ENCODE measurements around the gene SSBP1.
A peak's percentile ranks its signal among the peaks of the same experiment; 100 is the strongest.
"Not testable (repeated sequence)": the region's sequence is repeated elsewhere in the genome, so short reads cannot be mapped to it uniquely, and the experiment has no call there.

SSBP1 gene, protein sequence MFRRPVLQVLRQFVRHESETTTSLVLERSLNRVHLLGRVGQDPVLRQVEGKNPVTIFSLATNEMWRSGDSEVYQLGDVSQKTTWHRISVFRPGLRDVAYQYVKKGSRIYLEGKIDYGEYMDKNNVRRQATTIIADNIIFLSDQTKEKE
- total RNA-seq = 73.4 to 91.3 reads per million in 2 donors

DNA sequence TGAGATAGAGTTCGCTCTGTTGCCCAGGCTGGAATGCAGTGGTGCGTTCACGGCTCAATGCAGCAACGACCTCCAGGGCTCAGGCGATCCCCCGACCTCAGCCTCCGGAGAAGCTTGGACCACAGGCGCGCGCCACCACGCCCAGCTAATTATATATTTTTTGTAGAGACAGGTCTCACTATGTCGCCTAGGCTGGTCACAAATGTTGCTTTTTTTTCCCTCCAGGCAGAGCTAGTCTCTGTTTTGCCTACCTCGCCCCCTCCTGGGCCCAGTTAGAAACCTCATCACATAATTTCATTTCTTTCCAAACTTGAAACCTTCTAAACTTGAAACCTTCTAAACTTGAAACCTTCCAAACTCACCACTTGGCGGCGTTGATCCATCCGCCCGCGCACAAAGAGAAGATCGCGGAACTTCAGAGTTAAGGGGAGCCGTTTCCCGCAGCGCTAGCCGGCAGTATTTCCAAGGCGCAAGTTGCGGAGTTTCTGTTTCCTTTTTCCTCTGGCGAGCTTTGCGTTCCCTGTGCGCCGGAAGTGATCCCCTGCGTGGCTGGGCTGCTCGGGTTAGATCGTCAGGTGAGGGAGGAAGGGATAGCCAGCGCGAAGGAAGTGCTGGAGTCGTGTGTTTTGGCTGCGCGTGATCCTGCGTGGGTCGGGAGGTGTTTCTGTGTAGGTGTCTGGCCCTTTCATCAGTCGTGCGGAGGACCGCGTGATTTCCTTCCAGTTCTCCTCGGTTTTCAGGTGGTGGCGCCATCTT, at the start of gene SSBP1:
Gene SSBP1 (plus strand): TSS at position 523 of the 756 bp plus-strand sequence. CDS start 809 bp downstream, outside the sequence.
- peak; percentile 80 for DNase-seq

DNA sequence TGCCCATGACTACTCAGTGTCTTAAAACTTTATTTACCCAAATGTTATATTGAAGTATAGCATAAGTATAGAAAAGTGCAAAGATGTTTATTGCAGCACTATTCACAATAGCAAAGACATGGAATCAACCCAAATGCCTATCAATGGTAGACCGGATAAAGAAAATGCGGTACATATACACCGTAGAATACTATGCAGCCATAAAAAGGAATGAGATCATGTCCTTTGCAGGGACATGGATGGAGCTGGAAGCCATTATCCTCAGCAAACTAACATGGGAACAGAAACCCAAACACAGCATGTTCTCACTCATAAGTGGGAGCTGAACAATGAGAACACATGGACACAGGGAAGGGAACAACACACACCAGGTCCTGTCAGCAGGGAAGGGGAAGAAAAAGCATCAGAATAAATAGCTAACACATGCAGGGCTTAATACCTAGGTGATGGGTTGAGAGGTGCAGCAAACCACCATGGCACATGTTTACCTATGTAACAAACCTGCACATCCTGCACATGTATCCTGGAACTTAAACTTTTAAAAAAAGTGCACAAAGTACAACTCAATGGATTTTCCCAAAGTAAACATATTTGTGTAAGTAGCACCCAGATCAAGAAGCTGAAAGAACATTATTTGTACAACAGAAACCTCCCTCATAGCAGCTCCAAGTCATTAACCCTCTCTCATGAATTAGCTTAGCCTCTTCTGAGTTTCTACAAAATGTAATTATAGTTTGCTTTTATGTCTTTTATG, 48.9 kb upstream of the SSBP1 start:
- DNase-seq = not testable (repeated sequence)

DNA sequence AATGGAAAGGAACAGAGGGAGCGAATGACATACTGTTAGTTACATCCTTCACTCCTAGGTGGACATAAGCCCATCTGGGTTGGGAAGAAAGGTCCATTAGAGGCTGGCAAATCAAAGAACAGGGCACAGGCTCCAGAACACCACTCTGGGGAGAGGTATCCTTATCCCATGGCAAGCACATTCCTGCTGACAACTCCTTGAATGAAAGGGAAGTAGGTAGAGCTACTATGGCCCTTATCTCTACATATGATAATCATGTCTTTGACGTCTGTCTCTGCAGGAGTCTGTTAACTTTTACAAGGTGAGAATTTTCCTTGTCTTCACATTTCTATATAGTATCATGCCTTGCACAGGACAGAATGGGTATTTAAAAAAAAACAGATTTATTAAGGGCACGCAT, 46.6 kb upstream of the SSBP1 start:
- no peak for DNase-seq

DNA sequence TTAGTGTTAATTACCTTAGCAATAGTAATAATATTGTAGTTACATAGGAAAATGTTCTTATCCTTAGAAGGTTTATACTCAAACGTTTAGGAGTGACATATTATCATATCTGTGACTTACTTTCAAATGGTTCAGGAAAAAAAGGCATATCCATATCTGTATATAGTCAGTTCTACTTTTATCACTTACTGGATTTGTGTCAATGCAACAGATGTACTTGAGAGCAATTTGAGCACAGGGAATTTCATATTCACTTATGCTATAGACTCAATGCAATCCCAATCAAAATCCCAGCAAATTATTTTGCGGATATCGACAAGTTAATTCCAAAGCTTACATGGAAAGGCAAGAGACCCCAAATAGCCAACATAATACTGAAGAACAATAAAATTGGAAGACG, 46.2 kb upstream of the SSBP1 start:
- no peak for DNase-seq

DNA sequence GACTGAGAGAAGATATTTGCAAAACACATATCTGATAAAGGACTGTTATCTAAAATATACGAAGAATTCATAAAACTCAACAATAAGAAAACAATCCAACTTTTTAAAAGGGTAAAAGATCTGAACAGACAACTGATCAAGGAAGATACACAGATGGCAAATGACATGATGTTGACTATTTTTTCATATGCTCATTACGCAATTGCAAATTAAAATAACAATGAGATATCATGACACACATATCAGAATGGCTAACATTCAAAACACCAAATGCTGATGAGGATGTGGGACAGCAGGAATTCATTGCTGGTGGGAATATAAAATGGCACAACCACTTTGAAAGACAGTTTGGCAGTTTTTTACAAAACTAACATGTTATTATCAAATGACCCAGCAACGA, 45.1 kb upstream of the SSBP1 start:
- DNase-seq = no peak

DNA sequence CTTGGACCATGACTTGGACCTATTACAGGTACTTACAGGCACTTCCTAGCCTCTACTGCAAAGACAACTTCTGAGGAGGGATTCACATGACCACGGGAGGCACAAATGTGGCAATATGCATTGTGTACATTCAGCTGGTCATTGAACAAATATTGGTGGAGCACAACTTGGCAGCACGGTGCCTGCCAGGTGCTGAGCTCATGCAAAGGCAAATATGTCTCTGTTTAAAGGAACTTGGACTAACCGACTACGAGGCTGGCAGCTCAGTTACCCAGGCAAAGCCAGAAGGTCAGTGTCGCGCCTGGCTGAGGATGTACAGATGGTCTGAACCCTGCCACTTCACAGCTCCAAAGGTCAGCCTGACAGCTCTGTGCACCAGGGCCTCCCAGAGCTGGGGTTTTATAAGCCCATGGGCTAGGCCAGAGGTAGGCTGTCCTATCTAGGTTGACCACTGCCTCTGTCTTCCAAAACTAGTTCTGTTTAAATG, 42.3 kb upstream of the SSBP1 start:
- no peak for DNase-seq

DNA sequence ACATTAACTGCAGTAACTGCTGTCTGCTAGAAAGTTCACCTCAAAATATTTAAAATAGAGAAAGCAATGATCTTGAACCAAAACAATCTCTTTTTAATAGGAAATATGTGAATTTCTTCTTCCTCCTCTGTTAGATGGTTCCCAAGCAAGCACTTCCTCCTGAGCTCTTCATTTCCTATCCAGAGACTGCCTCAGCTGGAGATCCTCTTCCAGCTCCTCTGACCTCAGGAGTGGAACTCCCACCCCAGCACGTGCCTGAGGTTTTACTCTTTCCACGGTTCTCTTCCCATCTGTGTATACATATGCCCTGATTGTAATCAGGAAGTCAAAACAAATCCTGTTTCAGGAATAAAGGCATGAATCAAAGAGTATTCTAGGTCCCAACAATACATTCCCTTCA, 41.8 kb upstream of the SSBP1 start:
- DNase-seq = no peak

DNA sequence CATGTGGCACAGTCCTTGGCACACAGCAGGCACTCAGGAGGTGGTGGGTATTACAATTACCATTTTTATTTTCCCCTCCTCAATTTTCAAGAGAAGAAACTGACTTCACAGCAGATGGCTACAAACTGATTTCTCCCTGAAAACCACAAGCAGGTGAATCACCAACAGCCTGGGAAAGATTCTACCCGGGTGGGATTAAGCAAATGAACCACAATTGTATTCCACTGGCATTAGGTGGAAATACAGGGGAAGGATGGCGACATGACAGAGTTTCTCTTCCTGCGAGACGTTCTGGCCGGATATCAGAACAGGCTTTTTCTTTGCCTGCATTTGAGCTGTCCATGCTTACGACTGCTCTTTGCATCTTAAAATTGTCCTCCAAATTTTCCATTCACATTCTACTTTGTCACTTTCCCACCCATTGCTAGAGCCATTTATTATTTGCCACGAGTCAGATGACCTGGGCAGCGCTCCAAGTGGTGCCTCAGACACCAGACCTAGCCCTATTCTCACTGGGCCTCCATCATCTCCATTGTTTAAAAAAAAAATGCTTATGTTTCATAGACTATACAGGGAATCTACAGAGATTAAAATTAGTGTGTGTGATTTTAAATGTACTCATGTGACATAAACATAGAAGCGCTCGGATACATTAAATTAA, 40.8 kb upstream of the SSBP1 start:
- no peak for DNase-seq

DNA sequence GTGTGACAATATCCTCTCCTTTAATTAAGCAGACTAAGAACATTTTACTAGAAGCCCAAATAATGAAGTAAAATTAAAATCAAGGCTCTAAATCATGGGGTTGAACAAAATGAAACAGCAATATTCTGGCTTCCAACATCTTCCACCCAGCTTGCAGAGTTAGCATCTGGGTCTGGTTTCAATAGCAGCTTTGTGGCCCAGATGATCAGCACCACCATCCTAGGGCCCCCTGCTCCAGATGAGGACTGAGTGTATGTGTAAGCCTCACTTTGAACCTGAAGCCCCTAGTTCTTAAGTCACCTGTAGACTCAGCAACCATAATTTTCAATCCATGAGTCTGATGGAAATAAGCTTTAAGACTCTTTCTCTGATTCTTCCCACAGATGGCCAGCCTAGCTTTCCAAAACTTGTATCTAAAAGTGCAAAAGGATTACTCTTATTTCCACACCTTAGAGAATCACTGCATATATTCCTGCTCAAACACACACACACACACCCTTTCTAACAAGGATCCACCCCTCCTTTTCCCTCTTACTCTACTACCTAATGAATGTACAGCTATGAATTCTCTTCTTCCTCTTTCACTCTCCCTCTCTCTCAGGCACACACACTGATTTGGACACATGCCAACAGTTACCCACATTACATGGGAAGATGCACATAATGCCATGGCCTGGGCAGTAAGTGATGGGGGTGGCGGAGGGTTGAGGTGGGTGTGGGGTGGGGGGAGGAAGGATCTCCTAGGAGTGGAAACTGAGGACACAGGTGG, 39.7 kb upstream of the SSBP1 start:
- DNase-seq = no peak

DNA sequence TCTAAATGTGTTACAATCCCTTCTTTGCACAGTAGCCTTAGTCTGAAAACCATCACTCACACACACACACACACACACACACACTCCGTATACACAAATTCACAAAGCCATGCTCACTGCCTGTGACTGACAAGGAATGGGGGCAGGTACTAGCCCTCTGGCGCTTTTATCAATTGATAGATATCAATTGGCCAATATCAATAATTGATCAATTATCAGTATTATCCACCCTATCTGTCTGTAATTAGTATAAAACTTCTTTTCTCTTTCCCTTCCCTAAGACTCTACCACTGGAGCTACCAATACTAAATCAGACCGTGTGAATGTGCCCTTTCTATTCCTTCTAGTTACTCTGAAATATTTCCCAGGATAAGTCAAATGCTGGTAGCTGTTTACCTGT, 38.3 kb upstream of the SSBP1 start:
- DNase-seq = no peak

DNA sequence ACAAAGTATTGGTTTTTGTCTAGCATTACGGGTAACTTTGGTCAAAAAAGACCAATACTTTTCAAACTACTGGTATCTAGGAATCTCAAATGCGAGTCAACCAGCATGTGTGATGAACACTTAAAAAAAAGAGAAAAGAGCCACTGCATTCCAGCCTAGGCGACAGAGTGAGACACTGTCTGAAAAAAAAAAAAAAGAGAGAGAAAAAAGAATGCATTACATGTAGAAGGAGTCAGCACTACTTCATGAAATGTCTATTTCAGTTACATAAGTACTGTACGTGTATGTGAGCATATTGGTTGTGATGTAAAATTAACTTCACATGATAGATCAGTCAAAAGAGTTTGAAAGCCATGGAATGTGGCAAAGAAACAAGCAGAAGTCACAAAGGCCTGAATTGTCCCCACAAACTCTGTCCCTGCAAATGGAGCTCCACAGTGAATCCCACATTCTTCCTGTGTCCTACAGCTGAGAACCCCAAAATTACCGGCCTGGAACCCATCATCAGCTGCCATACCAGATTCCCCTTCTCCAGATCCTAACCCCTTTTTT, 37.8 kb upstream of the SSBP1 start:
- DNase-seq = no peak

DNA sequence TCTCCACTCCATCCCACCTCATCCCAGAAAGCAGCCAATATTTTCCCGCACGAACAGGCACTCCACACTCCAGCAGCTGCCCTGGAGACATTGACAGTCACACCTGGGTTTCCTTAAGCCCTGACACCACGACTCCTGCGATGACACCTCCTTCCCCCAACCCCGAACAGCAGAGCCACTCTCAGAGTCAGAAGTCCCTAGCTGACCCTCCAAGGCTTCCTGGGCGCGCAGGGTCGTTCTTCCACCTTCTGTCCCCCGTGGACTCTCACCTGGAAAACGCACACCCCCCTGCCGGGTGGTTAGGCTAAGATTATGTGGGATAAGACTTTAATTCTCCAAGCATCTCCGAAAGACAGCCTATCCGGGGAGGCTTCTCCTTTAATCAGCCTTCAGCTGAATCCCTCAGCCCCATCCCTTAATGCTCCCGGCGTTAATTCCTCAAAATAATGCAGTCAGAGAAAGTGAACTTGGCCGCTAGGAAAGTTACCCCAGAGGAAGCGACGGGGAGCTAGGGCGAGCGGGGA, 37.2 kb upstream of the SSBP1 start:
- DNase-seq = no peak

DNA sequence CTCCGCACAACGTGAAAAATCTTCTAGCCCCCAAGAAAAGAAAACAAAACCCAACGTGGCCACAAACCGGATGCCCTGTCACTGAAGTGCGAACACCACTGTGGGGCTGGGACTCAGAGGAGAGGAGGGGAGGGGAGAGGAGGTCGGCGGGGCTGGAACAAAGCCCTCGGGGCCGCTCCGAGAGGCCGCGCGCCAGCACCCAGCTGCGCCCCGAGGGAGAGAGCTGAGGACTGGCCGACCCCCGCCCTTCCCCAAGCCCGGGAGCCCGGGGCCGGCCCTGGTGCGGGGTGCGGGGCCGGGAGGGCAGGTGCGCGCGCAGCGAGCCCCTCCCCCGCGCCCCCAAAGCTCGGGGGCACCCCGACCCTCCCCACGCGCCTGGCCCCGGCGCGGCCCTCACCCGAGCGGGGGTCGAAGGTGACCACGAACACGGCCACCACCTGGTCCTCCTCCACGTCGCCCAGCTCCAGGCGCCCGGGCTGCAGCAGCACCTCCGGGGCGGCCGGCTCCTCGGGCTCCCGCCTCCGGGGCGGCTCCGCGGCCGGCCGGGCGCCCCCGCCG, 36.6 kb upstream of the SSBP1 start:
- DNase-seq = peak; percentile 69

DNA sequence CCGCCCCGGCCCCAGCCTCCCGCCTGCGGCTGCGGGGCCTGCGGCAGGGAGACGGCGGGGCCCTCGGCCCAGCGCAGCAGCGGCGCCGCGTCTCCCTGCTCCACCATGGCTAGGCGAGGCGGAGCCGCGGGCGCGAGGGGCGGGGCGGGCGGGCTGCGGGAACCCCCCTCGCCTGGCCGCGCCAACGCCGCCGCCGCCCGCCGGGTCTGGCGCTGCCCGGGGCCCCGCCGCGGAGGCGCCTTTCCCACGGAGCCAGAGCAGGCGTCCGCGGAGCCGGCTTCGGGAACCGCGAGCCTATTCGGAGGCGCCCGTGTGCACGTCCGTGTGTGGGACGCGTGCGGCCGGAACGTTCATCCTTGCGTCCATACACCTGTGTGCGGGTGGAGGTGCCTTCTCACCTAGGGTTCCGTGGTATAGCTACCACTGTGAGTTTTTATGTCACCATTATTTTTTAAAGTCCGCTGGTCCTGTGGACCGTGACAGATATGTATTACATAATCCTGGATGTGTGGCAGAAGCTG, 36.1 kb upstream of the SSBP1 start, which contains the start of gene DENND11:
Gene DENND11 (minus strand): TSS at position 120 of the 521 bp plus-strand sequence. CDS start 13 bp downstream, at position 107.
- peak; percentile 54 for DNase-seq

DNA sequence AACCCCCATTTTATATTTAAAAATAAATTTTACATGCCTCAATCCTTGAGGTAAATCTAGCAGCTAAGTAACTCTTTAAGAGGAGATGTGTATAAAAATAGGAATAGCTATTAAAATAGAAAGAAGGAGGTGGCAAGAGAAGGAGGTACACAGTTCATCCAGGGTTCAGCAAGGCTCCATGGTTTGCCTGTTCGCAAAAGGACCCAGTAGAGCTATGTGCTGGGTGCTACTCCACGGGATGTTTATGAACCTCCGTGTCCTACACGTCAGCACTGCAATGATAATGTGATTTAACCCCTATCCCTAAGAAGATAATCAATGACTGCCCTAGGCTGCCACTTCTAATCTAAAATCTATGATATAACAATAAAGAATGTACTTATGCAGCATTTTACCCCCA, 35.3 kb upstream of the SSBP1 start:
- no peak for DNase-seq

DNA sequence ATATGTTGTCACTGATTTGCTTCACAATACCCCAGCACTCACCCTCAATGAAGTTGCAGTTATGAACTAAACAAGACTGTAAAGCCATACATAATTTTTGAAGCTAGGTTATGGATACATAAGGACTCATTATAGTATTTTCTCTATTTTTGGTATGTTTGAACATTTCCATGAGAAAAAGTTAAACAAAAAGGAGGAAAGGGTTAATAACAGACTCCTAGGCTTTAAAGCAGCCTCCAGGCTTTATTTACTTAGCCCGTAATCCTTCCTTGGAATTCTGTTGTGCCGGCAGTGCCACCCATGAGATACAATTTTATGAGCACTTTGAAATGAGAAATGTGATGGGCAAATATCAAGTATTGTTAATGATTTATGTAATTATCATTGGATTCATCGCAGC, 34.0 kb upstream of the SSBP1 start:
- no peak for DNase-seq

DNA sequence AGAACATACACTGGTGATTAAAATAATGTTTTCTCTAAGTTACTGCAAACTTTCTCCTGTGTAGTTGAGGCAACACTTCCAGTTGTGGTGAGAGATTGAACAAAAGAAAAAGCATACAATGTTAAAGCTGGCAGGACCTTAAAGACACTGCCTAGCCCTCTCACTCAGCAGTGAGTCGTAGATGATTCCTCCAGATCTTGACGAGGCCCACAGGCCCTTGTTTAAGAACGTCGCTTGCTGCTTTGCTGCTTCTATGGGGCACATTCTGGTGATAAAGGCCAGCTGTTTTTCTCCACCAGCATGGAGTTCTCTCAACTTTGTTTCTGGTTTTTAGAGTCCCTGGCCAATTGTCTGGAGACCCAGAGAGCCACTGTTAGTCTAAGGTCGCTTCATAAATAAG, 33.4 kb upstream of the SSBP1 start:
- DNase-seq = no peak

DNA sequence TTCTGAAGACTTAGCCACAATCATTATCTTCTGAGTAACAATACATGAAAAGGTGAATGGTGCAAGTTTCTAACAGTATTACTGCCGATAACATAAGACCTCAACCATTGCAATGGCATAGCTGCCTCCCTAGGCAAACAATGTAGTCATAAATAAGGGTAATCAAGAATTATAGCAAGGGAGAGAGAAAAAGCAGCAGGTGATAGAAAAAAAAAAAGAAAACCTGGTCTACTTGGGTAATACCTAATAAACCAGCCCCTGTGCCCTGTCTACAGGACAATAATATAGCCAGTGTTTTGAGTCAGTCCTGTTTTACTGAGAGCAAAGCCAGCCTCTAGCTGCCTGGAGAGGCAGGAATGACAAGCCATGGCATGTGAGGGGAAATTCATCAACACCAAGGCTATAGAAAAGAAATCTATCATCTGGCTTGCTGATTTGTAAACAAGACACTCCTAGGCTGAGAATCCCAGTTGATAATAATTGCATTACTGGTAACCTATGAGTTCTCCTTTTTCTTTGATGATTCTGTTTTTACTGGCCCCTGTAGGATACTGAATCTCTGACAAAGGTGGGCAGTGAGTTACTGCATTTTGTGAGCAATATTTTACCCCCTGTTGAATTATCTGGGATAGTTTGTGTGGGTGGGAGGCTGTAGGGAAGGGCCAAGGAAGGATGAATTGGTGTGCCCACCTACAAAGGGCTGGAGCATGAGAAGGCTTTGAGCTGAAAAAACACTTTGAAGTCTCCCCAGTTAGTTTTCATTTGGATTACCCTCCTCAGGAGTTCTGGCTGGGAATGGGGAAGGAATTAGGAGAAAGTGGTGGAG, 31.7 kb upstream of the SSBP1 start:
- DNase-seq = no peak

DNA sequence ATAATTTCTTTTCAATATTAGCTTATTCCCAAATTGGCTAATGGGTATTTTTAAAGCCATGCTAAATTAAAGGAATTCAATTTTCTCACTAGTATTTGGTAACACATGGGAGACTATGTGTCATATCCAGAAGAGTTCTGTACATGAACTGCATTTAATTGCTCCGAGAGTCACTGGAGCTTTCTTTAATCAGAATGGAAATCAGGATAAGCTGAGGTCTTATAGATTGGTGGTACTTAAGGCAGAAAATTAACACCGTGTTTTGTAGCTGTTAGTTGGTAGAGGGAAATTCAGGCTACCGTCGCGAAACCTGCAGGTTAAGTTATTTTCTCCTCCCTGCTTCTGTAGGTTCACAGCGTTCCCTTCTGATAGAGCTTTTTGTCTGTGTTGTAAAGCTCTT, 29.8 kb upstream of the SSBP1 start, which contains the start of gene WEE2:
Gene WEE2 (plus strand): TSS at position 3 of the 400 bp plus-strand sequence. CDS start 406 bp downstream, outside the sequence.
- DNase-seq = no peak

DNA sequence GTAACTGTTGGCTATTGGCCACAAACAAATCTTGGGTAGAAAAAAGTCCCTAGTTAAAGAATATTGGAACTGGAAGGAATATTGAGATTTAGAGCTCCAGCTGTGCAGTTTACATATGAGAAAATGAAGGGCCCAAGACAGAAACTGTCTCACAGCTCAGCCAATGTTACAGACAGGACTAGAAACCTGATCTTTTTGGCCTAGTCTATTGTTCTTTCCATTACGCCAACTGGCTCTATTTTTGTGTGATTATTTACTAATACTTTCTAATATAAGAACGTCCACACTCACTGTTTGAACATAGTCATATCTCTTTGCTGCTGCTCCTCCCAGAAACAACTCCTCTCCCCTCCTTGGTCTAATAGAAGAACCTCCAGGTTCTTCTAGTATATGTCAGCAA, 28.8 kb upstream of the SSBP1 start:
- DNase-seq = no peak
